Uterus (tissue), 4 donors: ENCODE data around the gene IQCF6. TPM values are rescaled to one million over a fixed set of nuclear protein-coding genes. Genes with fewer than 3 reads are reported as not detected.

Source experiments
- DNase-seq, 2 donors: peaks; one replicate each; pipeline ENCODE4 v3.0.0-alpha.2; 2019 to 2020
- H3K27ac ChIP-seq, 2 donors: fragments of 200-600 bp; sonication (generic); 1 replicate in 1 of 2; 2 replicates in 1 of 2; pipeline ENCODE4 v1.5.1; 2016 to 2018
- H3K27me3 ChIP-seq, 2 donors: fragments of 200-600 bp; sonication (generic); one replicate each; pipeline ENCODE4 v1.5.1; 2018 to 2019; ENCODE audit warnings: control low read depth in 1 of 2
- H3K36me3 ChIP-seq, 2 donors: fragments of 200-600 bp; sonication (generic); one replicate each; pipeline ENCODE4 v1.5.1; 2019; ENCODE audit warnings: control low read depth in 1 of 2
- H3K4me1 ChIP-seq, 2 donors: fragments of 200-600 bp; sonication (generic); one replicate each; pipeline ENCODE4 v1.5.1; 2018 to 2019; ENCODE audit warnings: control low read depth in 1 of 2
- H3K4me3 ChIP-seq, 2 donors: fragments of 200-600 bp; sonication (generic); 1 replicate in 1 of 2; 2 replicates in 1 of 2; pipeline ENCODE4 v1.5.1; 2018 to 2019; ENCODE audit warnings: mild to moderate bottlenecking in 1 of 2
- H3K9me3 ChIP-seq, 2 donors: fragments of 200-600 bp; sonication (generic); one replicate each; pipeline ENCODE4 v1.5.1; 2019; ENCODE audit warnings: control low read depth in 1 of 2
- CTCF ChIP-seq, 4 experiments: fragments of 200-600 bp in 2 of 4; fragments of 450-650 bp in 2 of 4; sonication (generic) in 2 of 4; IDR thresholded peaks; one replicate each; pipeline ENCODE4 v1.5.1; 2016 to 2019; ENCODE audit warnings: antibody characterized with exemption in 4 of 4, mild to moderate bottlenecking in 2 of 4, moderate library complexity in 1 of 4
- POLR2A ChIP-seq, 2 donors: fragments of 450-650 bp; IDR thresholded peaks; one replicate each; pipeline ENCODE4 v1.6.1; 2016; ENCODE audit warnings: antibody characterized with exemption in 2 of 2, mild to moderate bottlenecking in 1 of 2, moderate library complexity in 1 of 2
- intact Hi-C: fragments of 100-400 bp; cut with DNase I; formaldehyde crosslinking; loops from one replicate; pipeline ENCODE4 v1.15.1; 2023; ENCODE audit warnings: low total_unique reads
- total RNA-seq, 4 donors: library from RNA; depleted of rRNA in 3 of 4; stranded (reverse); fragments of >200 nt in 3 of 4; gene quantifications; one replicate each; pipeline versions ENCODE4 v1.1.0 to v1.2.4, GENCODE V29; 2014 to 2023
- donor health status: DM: yes; HTN: yes; CAD: no.

IQCF6 gene
- total RNA-seq, result not detected

- TF ChIP-seq CTCF (IDR thresholded peaks at IDR 0.05), result no peak
- TF ChIP-seq POLR2A (IDR thresholded peaks at IDR 0.05), result no peak
- intact Hi-C loops, result no loop called here
- H3K27me3 ChIP-seq, result no peaks in the 10 kb centered on the region
- H3K27ac ChIP-seq, result no peak within 1 kb of the TSS
- no peak for DNase-seq
- no peaks in the 10 kb centered on the region for H3K4me1 ChIP-seq
- H3K9me3 ChIP-seq, result no peaks in the 10 kb centered on the region
- no peak within 1 kb of the TSS for H3K4me3 ChIP-seq
- H3K36me3 ChIP-seq, result no peaks in the 10 kb centered on the region
Measured at GRCh38 chr3:51779137-51779536, at the start of gene IQCF6. Gene IQCF6, minus strand, starts transcription at chr3:51779237. Its CDS starts 13 bp downstream, at chr3:51779224.

- Histone ChIP-seq H3K27me3 (no peaks in the 10 kb centered on the region), H3K4me3 (no peak overlapping the region), H3K27ac (no peak overlapping the region), H3K4me1 (no peaks in the 10 kb centered on the region), H3K36me3 (no peaks in the 10 kb centered on the region), H3K9me3 (no peaks in the 10 kb centered on the region)
- no peak for TF ChIP-seq CTCF (IDR thresholded peaks at IDR 0.05)
- TF ChIP-seq POLR2A (IDR thresholded peaks at IDR 0.05), result no peak
- intact Hi-C loops, result no loop called here
- DNase-seq, result no peak
Measured at GRCh38 chr3:51828297-51828696, 49.3 kb upstream of the IQCF6 start.

- intact Hi-C loops, result no loop called here
- no peaks in the 10 kb centered on the region for H3K36me3 ChIP-seq
- no peaks in the 10 kb centered on the region for H3K4me1 ChIP-seq
- no peaks in the 10 kb centered on the region for H3K27me3 ChIP-seq
- H3K4me3 ChIP-seq, result no peak overlapping the region
- H3K27ac ChIP-seq, result no peak overlapping the region
- H3K9me3 ChIP-seq, result no peaks in the 10 kb centered on the region
- TF ChIP-seq POLR2A (IDR thresholded peaks at IDR 0.05) (no peak), CTCF (IDR thresholded peaks at IDR 0.05) (no peak)
- DNase-seq, result no peak
Measured at GRCh38 chr3:51819709-51820406, 40.8 kb upstream of the IQCF6 start.

GRCh38 chr3:51819151-51819550, 40.1 kb upstream of the IQCF6 start:
- DNase-seq, result no peak
- H3K27me3 ChIP-seq, result no peaks in the 10 kb centered on the region
- no peak for TF ChIP-seq POLR2A (IDR thresholded peaks at IDR 0.05)
- TF ChIP-seq CTCF (IDR thresholded peaks at IDR 0.05), result no peak
- no peak overlapping the region for H3K4me3 ChIP-seq
- H3K4me1 ChIP-seq, result no peaks in the 10 kb centered on the region
- no peaks in the 10 kb centered on the region for H3K9me3 ChIP-seq
- H3K36me3 ChIP-seq, result no peaks in the 10 kb centered on the region
- intact Hi-C loops, result no loop called here
- H3K27ac ChIP-seq, result no peak overlapping the region

DNA sequence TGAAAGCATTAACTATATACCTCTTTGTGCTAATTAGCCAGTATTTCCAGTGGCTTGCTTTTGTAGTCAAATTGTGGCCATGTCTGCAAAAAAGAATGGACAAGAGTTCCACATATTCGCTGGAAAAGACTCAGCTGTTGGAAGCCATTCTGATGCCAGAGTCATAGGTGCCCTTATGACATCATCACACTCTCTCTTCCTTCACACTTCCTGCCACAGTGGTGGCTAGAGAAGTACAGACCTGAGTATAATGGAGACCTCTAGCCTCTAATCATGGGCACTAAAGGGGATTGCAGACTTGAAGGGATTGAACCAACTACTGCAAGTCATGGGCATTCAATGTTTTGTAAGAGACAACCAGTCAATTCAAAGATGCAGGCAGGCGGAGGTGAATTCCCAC, 38.3 kb upstream of the IQCF6 start:
- H3K9me3 ChIP-seq, result no peaks in the 10 kb centered on the region
- DNase-seq, result no peak
- intact Hi-C loops, result no loop called here
- H3K4me3 ChIP-seq, result no peak overlapping the region
- no peaks in the 10 kb centered on the region for H3K4me1 ChIP-seq
- no peaks in the 10 kb centered on the region for H3K27me3 ChIP-seq
- H3K36me3 ChIP-seq, result no peaks in the 10 kb centered on the region
- H3K27ac ChIP-seq, result no peak overlapping the region
- TF ChIP-seq POLR2A (IDR thresholded peaks at IDR 0.05), result no peak
- no peak for TF ChIP-seq CTCF (IDR thresholded peaks at IDR 0.05)
